DND-41 (cell line): Measurements from ENCODE around the gene CPA2.

Source experiments
- ATAC-seq: fragments of 200-7000 bp; cut with Tn5 transposase; 3 replicates; pipeline ENCODE4 v1.9.1; 2021; ENCODE audit warnings: low read depth; ENCODE audit not compliant: insufficient read depth
- DNase-seq: peaks from one replicate; pipeline ENCODE4 v3.0.0-alpha.2; 2020
- H2AFZ ChIP-seq: 2 replicates; pipeline ENCODE4 v1.6.0; 2012; ENCODE audit warnings: low read depth, low read length
- H3K27ac ChIP-seq: 2 replicates; pipeline ENCODE4 v1.5.1; 2012; ENCODE audit warnings: low read length, inconsistent platforms
- H3K27me3 ChIP-seq: fragments of 200-600 bp; sonication (generic); 2 replicates; pipeline ENCODE4 v1.6.0; 2012; ENCODE audit warnings: low read length, mild to moderate bottlenecking, inconsistent platforms; ENCODE audit not compliant: insufficient read depth, poor library complexity
- H3K36me3 ChIP-seq: 2 replicates; pipeline ENCODE4 v1.5.1; 2012; ENCODE audit warnings: low read length, inconsistent platforms; ENCODE audit not compliant: insufficient read depth
- H3K4me1 ChIP-seq: 2 replicates; pipeline ENCODE4 v1.5.1; 2012; ENCODE audit warnings: mild to moderate bottlenecking, low read length; ENCODE audit not compliant: insufficient read depth
- H3K4me2 ChIP-seq: 2 replicates; pipeline ENCODE4 v1.6.0; 2012; ENCODE audit warnings: mild to moderate bottlenecking, moderate library complexity, low read length, inconsistent platforms; ENCODE audit not compliant: insufficient read depth
- H3K4me3 ChIP-seq, 2 experiments: fragments of 200-600 bp in 1 of 2; shearing (Covaris generic) in 1 of 2; 2 replicates each; pipeline ENCODE4 v1.5.1; 2012 to 2016; ENCODE audit warnings: inconsistent platforms in 2 of 2, low read length in 2 of 2, mild to moderate bottlenecking in 2 of 2, low read depth in 1 of 2, moderate library complexity in 1 of 2
- H3K79me2 ChIP-seq: 2 replicates; pipeline ENCODE4 v1.6.0; 2012; ENCODE audit warnings: low read length, inconsistent platforms; ENCODE audit not compliant: insufficient read depth
- H3K9ac ChIP-seq: 2 replicates; pipeline ENCODE4 v1.6.0; 2012; ENCODE audit warnings: low read depth, mild to moderate bottlenecking, inconsistent platforms, low read length, moderate library complexity
- H3K9me3 ChIP-seq: 2 replicates; pipeline ENCODE4 v1.5.1; 2012; ENCODE audit warnings: low read length, moderate library complexity, mild to moderate bottlenecking, inconsistent platforms; ENCODE audit not compliant: insufficient read depth, severe bottlenecking
- H4K20me1 ChIP-seq: 2 replicates; pipeline ENCODE4 v1.6.0; 2012; ENCODE audit warnings: low read length; ENCODE audit not compliant: insufficient read depth
- CTCF ChIP-seq: IDR thresholded peaks from 2 replicates; pipeline ENCODE4 v1.5.1; 2012; ENCODE audit warnings: borderline replicate concordance, low read length, moderate library complexity, mild to moderate bottlenecking; ENCODE audit not compliant: poor library complexity, severe bottlenecking; ENCODE audit errors: extremely low read depth
- EZH2 ChIP-seq: IDR thresholded peaks from 3 replicates; pipeline ENCODE4 v1.6.1; 2012; ENCODE audit warnings: borderline replicate concordance, low read depth, mild to moderate bottlenecking, moderate library complexity, low read length, inconsistent platforms; ENCODE audit not compliant: severe bottlenecking

The CPA2 gene

GRCh38 chr7:130322615-130323014, 56.0 kb downstream of the CPA2 start:
- no peaks in the 10 kb centered on the region for H4K20me1 ChIP-seq
- no peak overlapping the region for H2AFZ ChIP-seq
- H3K79me2 ChIP-seq = no peaks in the 10 kb centered on the region
- no peak overlapping the region for H3K9ac ChIP-seq
- no peak for ATAC-seq
- H3K36me3 ChIP-seq = no peaks in the 10 kb centered on the region
- no peaks in the 10 kb centered on the region for H3K27me3 ChIP-seq
- no peak for DNase-seq
- H3K9me3 ChIP-seq = no peaks in the 10 kb centered on the region
- no peak overlapping the region for H3K4me3 ChIP-seq
- no peaks in the 10 kb centered on the region for H3K4me1 ChIP-seq
- TF ChIP-seq EZH2 (no peak), CTCF (no peak)
- H3K27ac ChIP-seq = no peak overlapping the region
- no peak overlapping the region for H3K4me2 ChIP-seq

DNA sequence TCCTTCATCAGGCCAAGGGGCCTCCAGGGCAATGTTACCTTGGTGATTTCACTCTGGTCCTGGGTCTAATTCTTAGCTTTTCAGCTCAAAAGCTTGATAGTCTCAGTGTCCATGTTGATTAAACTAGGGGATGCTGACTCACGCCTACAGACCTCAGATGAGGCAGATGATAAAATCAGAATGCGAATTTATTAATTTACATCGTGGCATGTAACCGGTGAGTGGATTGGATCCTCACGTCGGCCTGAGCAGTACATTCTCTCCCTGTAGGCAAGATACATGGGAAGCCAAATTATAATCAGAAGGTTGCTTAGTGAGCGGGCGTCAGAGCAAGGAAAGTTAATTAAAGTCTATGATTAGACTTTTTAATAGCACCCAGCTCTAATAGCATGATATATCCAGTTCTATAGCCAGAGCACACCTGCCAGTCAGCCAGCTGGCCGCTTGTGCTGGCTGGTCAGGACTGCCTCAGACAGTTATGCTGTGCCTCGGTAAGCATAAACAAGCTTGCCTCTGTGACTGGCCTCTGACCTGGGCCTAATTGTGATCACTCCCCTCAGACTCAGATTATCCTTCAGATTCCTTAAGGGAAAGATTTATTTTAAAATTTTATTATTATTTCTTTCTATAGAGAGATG, 57.8 kb downstream of the CPA2 start:
- ATAC-seq (no peak), DNase-seq (no peak)
- H3K27ac ChIP-seq = no peak overlapping the region
- H3K9me3 ChIP-seq = no peaks in the 10 kb centered on the region
- H3K9ac ChIP-seq = no peak overlapping the region
- TF ChIP-seq CTCF (no peak), EZH2 (no peak)
- no peaks in the 10 kb centered on the region for H3K79me2 ChIP-seq
- no peak overlapping the region for H2AFZ ChIP-seq
- H3K27me3 ChIP-seq = no peaks in the 10 kb centered on the region
- no peak overlapping the region for H3K4me3 ChIP-seq
- H3K36me3 ChIP-seq = no peaks in the 10 kb centered on the region
- H3K4me1 ChIP-seq = no peaks in the 10 kb centered on the region
- H4K20me1 ChIP-seq = no peaks in the 10 kb centered on the region
- H3K4me2 ChIP-seq = no peak overlapping the region

GRCh38 chr7:130329681-130330080, 63.0 kb downstream of the CPA2 start:
- no peaks in the 10 kb centered on the region for H3K36me3 ChIP-seq
- H3K4me2 ChIP-seq = no peak overlapping the region
- TF ChIP-seq CTCF (no peak), EZH2 (no peak)
- H3K27me3 ChIP-seq = no peaks in the 10 kb centered on the region
- DNase-seq = no peak
- H3K9ac ChIP-seq = no peak overlapping the region
- H2AFZ ChIP-seq = no peak overlapping the region
- no peaks in the 10 kb centered on the region for H3K79me2 ChIP-seq
- H4K20me1 ChIP-seq = no peaks in the 10 kb centered on the region
- no peaks in the 10 kb centered on the region for H3K4me1 ChIP-seq
- no peak overlapping the region for H3K27ac ChIP-seq
- no peak for ATAC-seq
- H3K4me3 ChIP-seq = no peak overlapping the region
- H3K9me3 ChIP-seq = no peaks in the 10 kb centered on the region
